IPS-18a (cell line): ENCODE data around the gene USP37.

Experiments used
- H3K27ac ChIP-seq: one replicate; pipeline ENCODE4 v1.5.1; 2013; ENCODE audit warnings: low read length
- H3K27me3 ChIP-seq: one replicate; pipeline ENCODE4 v1.6.1; 2013; ENCODE audit warnings: mild to moderate bottlenecking, low read length; ENCODE audit not compliant: control insufficient read depth, insufficient read depth
- H3K36me3 ChIP-seq: one replicate; pipeline ENCODE4 v1.6.1; 2013; ENCODE audit warnings: low read depth, low read length; ENCODE audit not compliant: control insufficient read depth
- H3K4me1 ChIP-seq: one replicate; pipeline ENCODE4 v1.6.1; 2013; ENCODE audit warnings: low read depth, low read length; ENCODE audit not compliant: control insufficient read depth
- H3K4me3 ChIP-seq: one replicate; pipeline ENCODE4 v1.5.1; 2013; ENCODE audit warnings: low read length
- H3K9ac ChIP-seq: one replicate; pipeline ENCODE4 v1.6.1; 2013; ENCODE audit warnings: mild to moderate bottlenecking, low read length, moderate library complexity
- H3K9me3 ChIP-seq: one replicate; pipeline ENCODE4 v1.6.1; 2013; ENCODE audit warnings: low read depth, low read length; ENCODE audit not compliant: control insufficient read depth

Gene USP37

DNA sequence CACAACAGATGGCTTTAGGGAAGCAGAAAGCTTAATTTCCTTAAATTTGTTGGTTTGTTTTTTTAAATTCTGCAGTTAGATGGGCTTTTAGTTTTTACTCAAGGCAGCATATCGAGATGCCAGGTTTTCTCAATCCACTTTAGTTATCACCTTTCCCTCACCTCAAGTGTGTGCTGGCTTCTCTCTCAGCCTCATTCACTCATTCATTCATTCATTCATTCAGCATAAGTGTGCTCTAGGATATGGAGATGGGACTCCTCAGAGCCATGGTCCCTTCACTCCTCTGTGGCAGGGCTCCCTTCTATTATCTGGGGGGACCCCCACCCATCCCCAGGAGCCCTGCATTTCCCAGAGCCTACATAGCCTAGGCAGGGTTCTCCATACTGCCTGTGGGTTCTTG, 130.2 kb downstream of the USP37 start:
- Histone ChIP-seq H3K9me3 (no peaks in the 10 kb centered on the region), H3K27me3 (no peaks in the 10 kb centered on the region), H3K4me1 (no peaks in the 10 kb centered on the region), H3K36me3 (no peaks in the 10 kb centered on the region), H3K4me3 (no peak overlapping the region), H3K9ac (no peak overlapping the region), H3K27ac (no peak overlapping the region)

DNA sequence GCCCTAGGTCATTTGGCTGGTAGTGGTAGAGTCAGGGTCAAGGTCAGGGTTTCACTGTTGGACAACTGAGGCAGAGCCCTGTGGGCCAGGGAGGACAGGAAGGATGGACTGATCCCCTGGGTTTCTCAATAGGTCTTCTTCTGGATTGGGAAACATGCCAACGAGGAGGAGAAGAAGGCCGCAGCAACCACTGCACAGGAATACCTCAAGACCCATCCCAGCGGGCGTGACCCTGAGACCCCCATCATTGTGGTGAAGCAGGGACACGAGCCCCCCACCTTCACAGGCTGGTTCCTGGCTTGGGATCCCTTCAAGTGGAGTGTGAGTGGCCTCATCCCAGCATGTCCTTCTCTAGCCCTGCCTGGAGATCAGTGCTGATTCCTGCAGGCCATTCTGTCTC, 131.2 kb downstream of the USP37 start:
- Histone ChIP-seq H3K27ac (no peak overlapping the region), H3K4me1 (no peaks in the 10 kb centered on the region), H3K27me3 (no peaks in the 10 kb centered on the region), H3K4me3 (no peak overlapping the region), H3K9ac (no peak overlapping the region), H3K9me3 (no peaks in the 10 kb centered on the region), H3K36me3 (no peaks in the 10 kb centered on the region)

DNA sequence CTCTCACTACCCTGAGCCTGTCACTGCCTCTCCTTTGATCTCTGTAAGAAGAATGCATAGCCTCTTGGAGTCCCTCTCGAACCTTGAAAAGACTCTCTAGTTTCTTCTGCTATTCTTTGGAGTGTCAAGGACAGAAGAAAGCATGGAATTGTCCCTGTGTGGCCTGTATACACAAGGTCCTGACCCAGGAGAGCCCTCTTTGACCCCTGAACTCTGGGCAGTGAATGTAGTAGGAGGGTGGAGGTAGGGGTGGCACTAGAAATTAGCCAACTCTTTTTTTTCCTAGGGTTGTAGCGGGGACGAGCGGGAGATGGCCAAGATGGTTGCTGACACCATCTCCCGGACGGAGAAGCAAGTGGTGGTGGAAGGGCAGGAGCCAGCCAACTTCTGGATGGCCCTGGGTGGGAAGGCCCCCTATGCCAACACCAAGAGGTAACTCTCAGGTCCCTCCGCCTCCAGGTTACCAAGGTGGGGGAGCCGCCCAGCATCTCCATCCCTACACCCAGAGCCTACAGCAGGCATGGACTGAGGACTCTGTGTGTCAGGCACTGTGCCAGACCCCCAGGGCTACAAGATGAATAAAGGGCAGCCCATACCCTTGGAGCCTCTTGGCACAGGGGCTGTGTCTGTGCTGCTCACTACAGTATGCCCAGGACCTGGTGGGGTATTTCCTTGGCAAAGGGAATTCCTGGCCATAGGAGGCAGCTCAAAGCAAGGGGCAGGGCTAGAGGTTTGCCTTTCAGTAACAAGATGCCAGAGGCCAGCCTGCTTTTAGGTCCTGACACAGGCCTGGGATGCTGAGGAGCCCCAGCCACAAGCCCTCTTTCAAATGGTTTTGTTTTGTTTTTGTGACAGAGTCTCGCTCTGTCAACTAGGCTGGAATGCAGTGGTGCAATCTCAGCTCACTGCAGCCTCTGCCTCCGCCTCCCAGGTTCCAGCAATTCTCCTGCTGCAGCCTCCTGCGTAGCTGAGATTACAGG, 132.9 kb downstream of the USP37 start:
- no peaks in the 10 kb centered on the region for H3K4me1 ChIP-seq
- H3K9me3 ChIP-seq = no peaks in the 10 kb centered on the region
- H3K27me3 ChIP-seq = no peaks in the 10 kb centered on the region
- no peak overlapping the region for H3K9ac ChIP-seq
- H3K36me3 ChIP-seq = no peaks in the 10 kb centered on the region
- no peak overlapping the region for H3K27ac ChIP-seq
- H3K4me3 ChIP-seq = no peak overlapping the region

DNA sequence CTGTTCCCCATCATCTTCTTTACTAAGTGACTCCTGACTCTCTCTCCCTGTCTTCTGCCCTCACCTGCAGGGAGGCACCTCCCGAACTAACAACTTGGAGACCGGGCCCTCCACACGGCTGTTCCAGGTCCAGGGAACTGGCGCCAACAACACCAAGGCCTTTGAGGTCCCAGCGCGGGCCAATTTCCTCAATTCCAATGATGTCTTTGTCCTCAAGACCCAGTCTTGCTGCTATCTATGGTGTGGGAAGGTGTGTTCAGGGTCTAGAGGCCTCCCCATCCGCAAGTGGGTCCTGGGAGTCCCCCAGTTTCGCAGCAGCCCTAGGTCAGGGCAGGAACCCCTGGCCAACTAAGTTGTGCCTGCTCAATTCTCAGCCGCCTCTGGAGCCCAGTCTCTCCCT, 133.7 kb downstream of the USP37 start:
- H3K27ac ChIP-seq = no peak overlapping the region
- no peak overlapping the region for H3K9ac ChIP-seq
- H3K36me3 ChIP-seq = no peaks in the 10 kb centered on the region
- no peaks in the 10 kb centered on the region for H3K9me3 ChIP-seq
- H3K4me3 ChIP-seq = no peak overlapping the region
- H3K4me1 ChIP-seq = no peaks in the 10 kb centered on the region
- H3K27me3 ChIP-seq = no peaks in the 10 kb centered on the region

DNA sequence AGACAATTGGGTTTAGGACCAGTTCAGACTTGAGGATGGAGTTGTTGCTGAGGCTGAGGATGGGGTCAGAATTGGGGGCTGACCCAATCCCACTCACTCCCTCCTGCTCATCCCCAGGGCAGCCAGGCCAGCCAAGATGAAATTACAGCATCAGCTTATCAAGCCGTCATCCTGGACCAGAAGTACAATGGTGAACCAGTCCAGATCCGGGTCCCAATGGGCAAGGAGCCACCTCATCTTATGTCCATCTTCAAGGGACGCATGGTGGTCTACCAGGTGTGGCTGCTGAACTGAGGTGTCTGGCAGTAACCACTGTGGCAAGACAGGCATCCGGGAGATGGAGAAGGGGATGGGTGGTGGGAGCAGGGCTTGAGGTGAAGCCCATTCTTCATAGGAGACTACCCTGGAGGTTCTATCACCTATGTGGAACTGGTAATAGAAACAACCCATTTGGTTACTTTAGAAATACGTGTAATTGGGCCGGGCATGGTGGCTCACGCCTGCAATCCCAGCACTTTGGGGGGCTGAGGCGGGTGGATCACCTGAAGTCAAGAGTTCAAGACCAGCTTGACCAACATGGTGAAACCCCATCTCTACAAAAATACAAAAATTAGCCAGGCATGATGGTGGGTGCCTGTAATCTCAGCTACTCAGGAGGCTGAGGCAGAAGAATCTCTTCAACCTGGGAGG, 135.3 kb downstream of the USP37 start:
- no peaks in the 10 kb centered on the region for H3K4me1 ChIP-seq
- H3K9me3 ChIP-seq = no peaks in the 10 kb centered on the region
- no peak overlapping the region for H3K27ac ChIP-seq
- H3K27me3 ChIP-seq = no peaks in the 10 kb centered on the region
- no peaks in the 10 kb centered on the region for H3K36me3 ChIP-seq
- H3K4me3 ChIP-seq = no peak overlapping the region
- H3K9ac ChIP-seq = no peak overlapping the region

DNA sequence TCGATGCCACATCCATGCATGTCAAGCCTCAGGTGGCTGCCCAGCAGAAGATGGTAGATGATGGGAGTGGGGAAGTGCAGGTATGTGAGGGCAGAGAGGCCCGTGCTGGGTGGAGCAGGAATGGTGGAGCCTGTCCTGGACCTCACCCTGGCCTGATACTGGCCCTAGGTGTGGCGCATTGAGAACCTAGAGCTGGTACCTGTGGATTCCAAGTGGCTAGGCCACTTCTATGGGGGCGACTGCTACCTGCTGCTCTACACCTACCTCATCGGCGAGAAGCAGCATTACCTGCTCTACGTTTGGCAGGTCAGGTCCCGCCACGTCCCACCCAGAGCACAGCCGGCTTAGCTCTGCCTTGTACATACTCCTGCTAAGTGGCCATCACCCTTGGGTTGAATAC, 136.3 kb downstream of the USP37 start:
- H3K27ac ChIP-seq = no peak overlapping the region
- H3K36me3 ChIP-seq = no peaks in the 10 kb centered on the region
- H3K4me1 ChIP-seq = no peaks in the 10 kb centered on the region
- no peaks in the 10 kb centered on the region for H3K27me3 ChIP-seq
- no peak overlapping the region for H3K9ac ChIP-seq
- H3K4me3 ChIP-seq = no peak overlapping the region
- H3K9me3 ChIP-seq = no peaks in the 10 kb centered on the region

DNA sequence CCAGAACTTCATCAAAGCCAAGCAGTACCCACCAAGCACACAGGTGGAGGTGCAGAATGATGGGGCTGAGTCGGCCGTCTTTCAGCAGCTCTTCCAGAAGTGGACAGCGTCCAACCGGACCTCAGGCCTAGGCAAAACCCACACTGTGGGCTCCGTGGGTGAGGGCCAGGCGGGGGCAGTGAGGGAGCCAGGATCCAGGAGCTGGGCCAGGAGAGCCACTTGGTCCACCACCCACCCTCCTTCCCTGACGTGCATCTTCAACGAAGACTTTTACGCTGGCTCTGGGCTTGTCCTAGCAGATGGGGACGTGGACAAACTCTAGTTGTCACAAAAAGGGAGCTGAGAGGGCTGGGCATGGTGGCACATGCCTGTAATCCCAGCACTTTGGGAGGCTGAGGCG, 137.4 kb downstream of the USP37 start:
- Histone ChIP-seq H3K4me3 (no peak overlapping the region), H3K36me3 (no peaks in the 10 kb centered on the region), H3K27ac (no peak overlapping the region), H3K9me3 (no peaks in the 10 kb centered on the region), H3K4me1 (no peaks in the 10 kb centered on the region), H3K27me3 (no peaks in the 10 kb centered on the region), H3K9ac (no peak overlapping the region)

DNA sequence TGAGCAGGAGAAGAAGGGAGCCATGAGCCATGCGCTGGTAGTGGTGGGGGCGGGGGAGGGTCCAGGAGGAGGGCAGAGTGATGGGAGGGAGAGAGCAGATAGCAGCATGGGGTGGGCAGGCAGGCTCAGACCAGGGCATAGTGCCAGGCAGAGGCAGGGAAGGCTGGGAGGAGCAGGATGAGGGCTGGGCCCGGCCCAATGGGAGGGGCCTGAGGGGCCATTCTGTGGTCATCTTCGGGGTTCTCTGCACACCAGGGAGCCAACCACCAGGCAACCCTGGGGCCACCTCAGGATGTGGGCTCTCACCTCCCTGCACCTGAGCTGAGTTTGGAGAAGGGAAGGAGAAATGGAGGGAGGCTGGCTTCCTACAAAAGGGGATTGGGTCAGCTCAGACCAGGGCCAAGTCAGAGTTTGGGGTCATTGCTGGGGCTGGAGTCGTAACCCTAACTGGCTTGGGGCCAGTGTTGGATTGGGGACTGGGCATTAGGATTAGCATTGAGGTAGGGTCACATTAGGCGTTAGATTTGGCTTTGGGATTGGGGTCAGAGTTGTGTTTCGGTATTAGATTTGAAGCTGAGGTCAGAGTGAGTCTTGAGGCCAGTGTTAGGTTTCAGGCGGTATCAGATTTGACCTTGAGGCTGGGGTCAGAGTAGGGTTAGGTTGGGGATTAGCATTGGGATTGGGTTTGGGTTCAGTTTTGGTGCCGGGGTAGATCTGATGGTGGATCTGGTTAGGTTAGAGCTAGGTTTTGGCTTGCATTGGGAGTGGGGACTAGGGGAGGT, 138.0 kb downstream of the USP37 start:
- Histone ChIP-seq H3K27me3 (no peaks in the 10 kb centered on the region), H3K36me3 (no peaks in the 10 kb centered on the region), H3K4me1 (no peaks in the 10 kb centered on the region), H3K27ac (no peak overlapping the region), H3K9me3 (no peaks in the 10 kb centered on the region), H3K9ac (no peak overlapping the region), H3K4me3 (no peak overlapping the region)

DNA sequence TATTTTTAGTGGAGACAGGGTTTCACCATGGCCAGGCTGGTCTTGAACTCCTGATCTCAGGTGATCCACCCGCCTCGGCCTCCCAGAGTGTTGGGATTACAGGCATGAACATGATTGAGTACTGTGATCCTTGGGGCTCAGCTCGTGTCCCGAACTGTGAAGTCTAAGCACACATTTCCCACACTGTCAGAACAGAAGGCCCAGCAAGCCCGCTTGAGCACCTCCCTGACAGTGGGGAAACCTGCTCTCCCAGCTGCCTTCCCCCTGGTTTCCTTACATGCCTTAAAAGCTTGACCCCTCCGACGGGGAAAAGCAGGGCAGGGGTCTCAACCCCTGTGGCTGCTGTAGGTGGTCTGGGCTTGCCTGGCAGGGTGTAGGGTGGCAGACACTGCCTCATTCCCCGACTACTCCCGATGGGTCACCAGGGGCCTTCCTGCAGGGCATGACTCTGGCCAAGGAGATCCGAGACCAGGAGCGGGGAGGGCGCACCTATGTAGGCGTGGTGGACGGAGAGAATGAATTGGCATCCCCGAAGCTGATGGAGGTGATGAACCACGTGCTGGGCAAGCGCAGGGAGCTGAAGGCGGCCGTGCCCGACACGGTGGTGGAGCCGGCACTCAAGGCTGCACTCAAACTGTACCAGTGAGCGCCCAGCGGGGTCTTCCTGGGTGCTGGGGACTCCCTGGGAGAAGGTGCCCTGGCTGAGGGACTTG, 139.1 kb downstream of the USP37 start:
- H3K27me3 ChIP-seq = no peaks in the 10 kb centered on the region
- no peak overlapping the region for H3K9ac ChIP-seq
- H3K4me3 ChIP-seq = no peak overlapping the region
- no peaks in the 10 kb centered on the region for H3K36me3 ChIP-seq
- no peaks in the 10 kb centered on the region for H3K9me3 ChIP-seq
- no peak overlapping the region for H3K27ac ChIP-seq
- no peaks in the 10 kb centered on the region for H3K4me1 ChIP-seq

DNA sequence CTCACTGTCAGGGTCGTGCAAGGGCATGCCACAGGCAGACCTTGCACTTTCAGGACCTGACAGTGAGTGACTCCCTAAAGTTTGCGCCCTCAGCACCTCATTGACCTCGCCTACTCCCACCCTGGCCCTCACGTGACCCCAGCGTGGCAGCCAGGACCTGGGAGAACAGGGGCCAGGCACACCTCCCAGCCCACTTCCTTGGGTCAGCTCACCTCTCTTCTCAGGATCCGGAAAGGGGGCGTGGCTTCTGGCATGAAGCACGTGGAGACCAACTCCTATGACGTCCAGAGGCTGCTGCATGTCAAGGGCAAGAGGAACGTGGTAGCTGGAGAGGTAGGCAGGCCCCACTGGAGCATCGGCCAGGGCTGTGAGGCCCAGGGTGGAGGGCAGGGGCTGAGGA, 140.4 kb downstream of the USP37 start:
- Histone ChIP-seq H3K36me3 (no peaks in the 10 kb centered on the region), H3K4me1 (no peaks in the 10 kb centered on the region), H3K9ac (no peak overlapping the region), H3K9me3 (no peaks in the 10 kb centered on the region), H3K27ac (no peak overlapping the region), H3K27me3 (no peaks in the 10 kb centered on the region), H3K4me3 (no peak overlapping the region)

DNA sequence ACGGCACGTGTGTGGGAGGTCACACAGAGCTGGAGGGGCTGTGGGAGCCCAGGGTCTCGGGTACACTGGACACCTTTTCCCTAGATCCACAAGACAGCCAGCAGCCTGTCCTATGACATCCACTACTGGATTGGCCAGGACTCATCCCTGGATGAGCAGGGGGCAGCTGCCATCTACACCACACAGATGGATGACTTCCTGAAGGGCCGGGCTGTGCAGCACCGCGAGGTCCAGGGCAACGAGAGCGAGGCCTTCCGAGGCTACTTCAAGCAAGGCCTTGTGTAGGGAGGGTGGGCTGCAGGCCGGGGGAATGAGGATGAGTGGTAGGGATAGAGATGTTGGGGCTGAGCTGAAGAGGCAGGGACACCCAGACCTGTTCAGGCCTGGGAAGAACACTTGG, 142.6 kb downstream of the USP37 start:
- H3K9me3 ChIP-seq = no peaks in the 10 kb centered on the region
- H3K27ac ChIP-seq = no peak overlapping the region
- H3K4me1 ChIP-seq = no peaks in the 10 kb centered on the region
- H3K9ac ChIP-seq = no peak overlapping the region
- H3K36me3 ChIP-seq = no peaks in the 10 kb centered on the region
- H3K27me3 ChIP-seq = no peaks in the 10 kb centered on the region
- H3K4me3 ChIP-seq = no peak overlapping the region
